Measurements from ENCODE around the gene MYOM1. TPM values are rescaled to one million over a fixed set of nuclear protein-coding genes. Genes with fewer than 3 reads are reported as not detected.

Gene MYOM1
- total RNA-seq, 4 donors from 2014 or later = 13.3 to 31.7 (median 16.5) TPM

- Histone ChIP-seq H3K27ac (replicated peaks in 1 of 4) (no peak overlapping the region), H3K4me1 (peaks cover 0 to 9% (median 5%) of the 10 kb centered on the region in 4 donors), H3K36me3 (no peaks in the 10 kb centered on the region), H3K27me3 (no peaks in the 10 kb centered on the region), H3K4me3 (no peak overlapping the region), H3K9me3 (no peaks in the 10 kb centered on the region)
- 43% methylated on average over 12 of the region's 12 CpGs for WGBS
- TF ChIP-seq EP300 (IDR thresholded peaks at IDR 0.05) (no peak), POLR2A (IDR thresholded peaks at IDR 0.05; ENCODE audit: low read depth) (no peak), POLR2AphosphoS5 (IDR thresholded peaks at IDR 0.05) (no peak), CTCF (IDR thresholded peaks at IDR 0.05) (no peak)
- intact Hi-C loops (cut with DNase I) = no loop called here
- no peak for DNase-seq (ENCODE audit: extremely low spot score)
Observed at GRCh38 chr18:3044931-3045698, 174.7 kb downstream of the MYOM1 start.

- H3K9me3 ChIP-seq = no peaks in the 10 kb centered on the region
- H3K27ac ChIP-seq (replicated peaks in 1 of 4) = no peak overlapping the region
- intact Hi-C loops (cut with DNase I) = no loop called here
- 98% methylated on average over 2 of the region's 2 CpGs for WGBS
- H3K36me3 ChIP-seq = no peaks in the 10 kb centered on the region
- H3K4me1 ChIP-seq = peaks cover 0 to 9% (median 5%) of the 10 kb centered on the region in 4 donors
- TF ChIP-seq POLR2A (IDR thresholded peaks at IDR 0.05; ENCODE audit: low read depth) = no peak
- TF ChIP-seq POLR2AphosphoS5 (IDR thresholded peaks at IDR 0.05) = no peak
- DNase-seq (ENCODE audit: extremely low spot score) = peak; percentile 50
- no peaks in the 10 kb centered on the region for H3K27me3 ChIP-seq
- H3K4me3 ChIP-seq = no peak overlapping the region
Observed at GRCh38 chr18:3042379-3042778, 177.4 kb downstream of the MYOM1 start.

GRCh38 chr18:3041843-3042242 is 177.9 kb downstream of the MYOM1 start:
- Histone ChIP-seq H3K36me3 (no peaks in the 10 kb centered on the region), H3K4me3 (no peak overlapping the region), H3K9me3 (no peaks in the 10 kb centered on the region), H3K27me3 (no peaks in the 10 kb centered on the region), H3K4me1 (peaks cover 0 to 9% (median 5%) of the 10 kb centered on the region in 4 donors), H3K27ac (replicated peaks in 1 of 4) (no peak overlapping the region)
- TF ChIP-seq EP300 (IDR thresholded peaks at IDR 0.05) (no peak), CTCF (IDR thresholded peaks at IDR 0.05) (no peak), POLR2AphosphoS5 (IDR thresholded peaks at IDR 0.05) (no peak), POLR2A (IDR thresholded peaks at IDR 0.05; ENCODE audit: low read depth) (no peak)
- DNase-seq (ENCODE audit: extremely low spot score) = no peak
- WGBS = 79% methylated on average over 5 of the region's 5 CpGs
- intact Hi-C loops (cut with DNase I) = no loop called here

GRCh38 chr18:3040881-3041280 is 178.9 kb downstream of the MYOM1 start:
- H3K27me3 ChIP-seq = no peaks in the 10 kb centered on the region
- TF ChIP-seq POLR2A (IDR thresholded peaks at IDR 0.05; ENCODE audit: low read depth) = no peak
- TF ChIP-seq CTCF (IDR thresholded peaks at IDR 0.05) = no peak
- TF ChIP-seq EP300 (IDR thresholded peaks at IDR 0.05) = no peak
- H3K4me1 ChIP-seq = peaks cover 0 to 9% (median 5%) of the 10 kb centered on the region in 4 donors
- no peak overlapping the region for H3K4me3 ChIP-seq
- WGBS = 93% methylated on average over 8 of the region's 8 CpGs
- H3K9me3 ChIP-seq = no peaks in the 10 kb centered on the region
- intact Hi-C loops (cut with DNase I) = no loop called here
- H3K27ac ChIP-seq (replicated peaks in 1 of 4) = no peak overlapping the region
- peak; percentile 64 for DNase-seq (ENCODE audit: extremely low spot score)
- H3K36me3 ChIP-seq = no peaks in the 10 kb centered on the region

GRCh38 chr18:3040173-3040572 is 179.6 kb downstream of the MYOM1 start:
- Histone ChIP-seq H3K27ac (replicated peaks in 1 of 4) (no peak overlapping the region), H3K27me3 (no peaks in the 10 kb centered on the region), H3K36me3 (no peaks in the 10 kb centered on the region), H3K4me1 (peaks cover 0 to 4% (median 2%) of the 10 kb centered on the region in 4 donors), H3K4me3 (no peak overlapping the region), H3K9me3 (no peaks in the 10 kb centered on the region)
- no peak for DNase-seq (ENCODE audit: extremely low spot score)
- WGBS = 94% methylated on average over 2 of the region's 2 CpGs
- intact Hi-C loops (cut with DNase I) = no loop called here
- TF ChIP-seq POLR2A (IDR thresholded peaks at IDR 0.05; ENCODE audit: low read depth) = no peak
- TF ChIP-seq EP300 (IDR thresholded peaks at IDR 0.05) = no peak
- no peak for TF ChIP-seq POLR2AphosphoS5 (IDR thresholded peaks at IDR 0.05)
- no peak for TF ChIP-seq CTCF (IDR thresholded peaks at IDR 0.05)

Data from esophagus muscularis mucosa (tissue), 4 donors.